SK-N-SH (cell line): ENCODE data around the gene SAG. TPM values are rescaled to one million over a fixed set of nuclear protein-coding genes. Genes with fewer than 3 reads are reported as not detected.
"Not testable (repeated sequence)": the region's sequence is repeated elsewhere in the genome, so short reads cannot be mapped to it uniquely, and the experiment has no call there.

Experiments used
- CTCF ChIA-PET: fragments of 300-600, 350-600 bp; formaldehyde crosslinking; extraction: SDS; loops from one replicate; lab custom pipeline; 2021; lab: Yijun Ruan, JAX
- POLR2A ChIA-PET: fragments of 350-600 bp; sonication (Branson Sonifier 250); formaldehyde crosslinking; extraction: SDS; loops from one replicate; lab custom pipeline; 2020; ENCODE audit warnings: antibody characterized with exemption, inconsistent platforms; lab: Yijun Ruan, JAX
- DNase-seq: peaks from one replicate; pipeline ENCODE4 v3.0.0; 2012
- H2AFZ ChIP-seq: fragments of 200-600 bp; sonication (generic); 2 replicates; pipeline ENCODE4 v1.8.1; 2016; ENCODE audit warnings: antibody characterized with exemption, mild to moderate bottlenecking, low read depth
- H3F3A ChIP-seq: fragments of 200-600 bp; sonication (generic); replicated peaks from 2 replicates; pipeline ENCODE3; 2016; ENCODE audit warnings: antibody characterized with exemption, mild to moderate bottlenecking; ENCODE audit not compliant: insufficient read depth
- H3K27ac ChIP-seq, 2 experiments: fragments of 200-500 bp in 1 of 2; fragments of 200-600 bp in 1 of 2; sonication (Bioruptor generic) in 1 of 2; sonication (generic), shearing (Covaris generic) in 1 of 2; 2 replicates each; pipeline versions ENCODE4 v1.5.1 to v1.6.1; 2014 to 2016; ENCODE audit warnings: low read depth in 2 of 2, inconsistent platforms in 1 of 2, low read length in 1 of 2, mild to moderate bottlenecking in 1 of 2, mixed read lengths in 1 of 2
- H3K27me3 ChIP-seq: fragments of 200-600 bp; sonication (generic), shearing (Covaris generic); 2 replicates; pipeline ENCODE4 v1.6.1; 2016; ENCODE audit warnings: mixed run types; ENCODE audit not compliant: insufficient read depth
- H3K36me3 ChIP-seq, 2 experiments: fragments of 200-500 bp in 1 of 2; fragments of 200-600 bp in 1 of 2; sonication (Bioruptor generic) in 1 of 2; sonication (generic) in 1 of 2; replicated peaks in 1 of 2; 2 replicates each; pipeline versions ENCODE3 to v1.5.1; 2014 to 2016; ENCODE audit warnings: low read length in 1 of 2, mild to moderate bottlenecking in 1 of 2; ENCODE audit not compliant: insufficient read depth in 2 of 2, control insufficient read depth in 1 of 2
- H3K4me1 ChIP-seq, 2 experiments: fragments of 200-500 bp in 1 of 2; fragments of 200-600 bp in 1 of 2; sonication (Bioruptor generic) in 1 of 2; sonication (generic), shearing (Covaris generic) in 1 of 2; 2 replicates each; pipeline versions ENCODE4 v1.5.1 to v1.6.1; 2014 to 2016; ENCODE audit warnings: low read depth in 1 of 2, low read length in 1 of 2, mixed run types in 1 of 2; ENCODE audit not compliant: insufficient read depth in 2 of 2, control insufficient read depth in 1 of 2
- H3K4me2 ChIP-seq: fragments of 200-600 bp; sonication (generic), shearing (Covaris generic); 2 replicates; pipeline ENCODE4 v1.6.1; 2017; ENCODE audit warnings: mixed run types
- H3K4me3 ChIP-seq, 2 experiments: fragments of 200-500 bp in 1 of 2; fragments of 200-600 bp in 1 of 2; sonication (Bioruptor generic) in 1 of 2; sonication (generic), shearing (Covaris generic) in 1 of 2; 2 replicates each; pipeline versions ENCODE4 v1.5.1 to v1.8.1; 2014 to 2016; ENCODE audit warnings: low read depth in 2 of 2, inconsistent platforms in 1 of 2, low read length in 1 of 2, mild to moderate bottlenecking in 1 of 2, mixed read lengths in 1 of 2, moderate library complexity in 1 of 2
- H3K79me2 ChIP-seq: fragments of 200-600 bp; sonication (generic); 2 replicates; pipeline ENCODE4 v1.8.1; 2017; ENCODE audit warnings: mild to moderate bottlenecking; ENCODE audit not compliant: insufficient read depth
- H3K9ac ChIP-seq: fragments of 200-600 bp; sonication (generic); 2 replicates; pipeline ENCODE4 v1.6.1; 2017; ENCODE audit warnings: mixed run types
- H3K9me2 ChIP-seq: fragments of 200-600 bp; sonication (generic); 2 replicates; pipeline ENCODE4 v1.6.1; 2017; ENCODE audit warnings: mixed run types
- H3K9me3 ChIP-seq: fragments of 200-600 bp; sonication (generic); 2 replicates; pipeline ENCODE4 v1.6.1; 2017; ENCODE audit warnings: mixed run types, mild to moderate bottlenecking, moderate library complexity
- H4K20me1 ChIP-seq: fragments of 200-600 bp; sonication (generic); 2 replicates; pipeline ENCODE4 v1.6.1; 2017; ENCODE audit warnings: mild to moderate bottlenecking, mixed run types; ENCODE audit not compliant: insufficient read depth
- CHD2 ChIP-seq: fragments of 150-350 bp; IDR thresholded peaks from 2 replicates; pipeline ENCODE4 v1.6.1; 2018; ENCODE audit warnings: low read length; ENCODE audit not compliant: partially characterized antibody
- EP300 ChIP-seq, 2 experiments: IDR thresholded peaks; 2 replicates each; pipeline versions ENCODE4 v1.4.0 to v1.6.1; 2012; ENCODE audit warnings: borderline replicate concordance in 1 of 2, low read depth in 1 of 2, low read length in 1 of 2
- FOSL2 ChIP-seq: IDR thresholded peaks from 2 replicates; pipeline ENCODE4 v1.4.0; 2012; ENCODE audit warnings: low read depth, mild to moderate bottlenecking, moderate library complexity, borderline replicate concordance
- FOXM1 ChIP-seq: IDR thresholded peaks from 2 replicates; pipeline ENCODE4 v1.4.0; 2012; ENCODE audit warnings: low read depth, mild to moderate bottlenecking
- GABPA ChIP-seq: IDR thresholded peaks from 2 replicates; pipeline ENCODE4 v1.4.0; 2012; ENCODE audit warnings: low read depth, mild to moderate bottlenecking
- GATA2 ChIP-seq: sonication (generic); formaldehyde crosslinking; IDR thresholded peaks from 2 replicates; pipeline ENCODE4 v1.5.0; 2020; ENCODE audit warnings: mild to moderate bottlenecking, missing genetic modification reagents
- MEF2A ChIP-seq: IDR thresholded peaks from 2 replicates; pipeline ENCODE4 v1.4.0; 2012; ENCODE audit warnings: low read depth, borderline replicate concordance
- NFIC ChIP-seq: IDR thresholded peaks from 2 replicates; pipeline ENCODE4 v1.4.0; 2012; ENCODE audit warnings: borderline replicate concordance
- NRF1 ChIP-seq: IDR thresholded peaks from 2 replicates; pipeline ENCODE4 v1.6.1; 2012; ENCODE audit warnings: low read depth, mild to moderate bottlenecking, low read length
- POLR2AphosphoS5 ChIP-seq: IDR thresholded peaks from 2 replicates; pipeline ENCODE4 v1.6.1; 2012; ENCODE audit warnings: low read depth, low read length
- RAD21 ChIP-seq: IDR thresholded peaks from 2 replicates; pipeline ENCODE4 v1.6.1; 2012; ENCODE audit warnings: mild to moderate bottlenecking, low read length
- RCOR1 ChIP-seq: fragments of 150-350 bp; IDR thresholded peaks from 2 replicates; pipeline ENCODE4 v1.6.1; 2017; ENCODE audit warnings: antibody characterized with exemption, low read length
- SIN3A ChIP-seq: IDR thresholded peaks from 2 replicates; pipeline ENCODE4 v1.6.1; 2012; ENCODE audit warnings: low read depth, mild to moderate bottlenecking, low read length, moderate library complexity, borderline replicate concordance
- TAF1 ChIP-seq: IDR thresholded peaks from 2 replicates; pipeline ENCODE4 v1.6.1; 2012; ENCODE audit warnings: low read depth, mild to moderate bottlenecking, low read length, moderate library complexity, borderline replicate concordance
- YY1 ChIP-seq: IDR thresholded peaks from 2 replicates; pipeline ENCODE4 v1.4.0; 2012; ENCODE audit warnings: low read depth, mild to moderate bottlenecking
- WGBS: methylation state at CpG from one replicate; pipeline ENCODE4 v1.1.6; 2017; ENCODE audit warnings: low lambda C conversion rate; 5-methylcytosine and 5-hydroxymethylcytosine counted together
- polyA plus RNA-seq, 3 experiments: library from polyadenylated mRNA; depleted of rRNA; stranded (reverse); fragments of >200 nt; gene quantifications; 2 replicates each; pipeline ENCODE4 v1.2.3, GENCODE V29; 2012
- TF ChIP-seq, protein P1 (sequence below): fragments of 200-600 bp; sonication (generic); IDR thresholded peaks from 2 replicates; pipeline ENCODE4 v1.6.1; 2017; ENCODE audit warnings: antibody characterized with exemption, mild to moderate bottlenecking, moderate library complexity
- TF ChIP-seq, protein P2 (sequence below): IDR thresholded peaks from 2 replicates; pipeline ENCODE4 v1.4.0; 2012; ENCODE audit warnings: low read depth, borderline replicate concordance

Gene SAG
- polyA plus RNA-seq, 1 of the 3 experiments (the other 2 are of a cell fraction): not detected

DNA sequence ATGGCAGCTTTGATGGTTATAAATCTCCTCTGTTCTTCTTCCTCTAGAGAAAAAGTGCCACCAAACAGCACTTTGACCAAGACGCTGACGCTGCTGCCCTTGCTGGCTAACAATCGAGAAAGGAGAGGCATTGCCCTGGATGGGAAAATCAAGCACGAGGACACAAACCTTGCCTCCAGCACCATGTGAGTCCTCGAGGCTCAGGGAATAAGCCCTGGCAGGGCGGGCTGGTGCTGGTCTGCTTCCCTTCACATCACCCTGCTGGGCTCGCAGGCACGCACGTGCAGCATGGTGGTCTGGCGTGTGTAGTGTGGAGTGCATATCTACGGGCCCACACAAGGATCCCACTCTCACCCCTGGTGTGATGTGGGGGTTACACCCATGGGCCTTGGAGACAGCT lies 27.3 kb downstream of the SAG start:
- H3K27ac ChIP-seq: no peak overlapping the region
- H3F3A ChIP-seq: no peaks in the 10 kb centered on the region
- no peak overlapping the region for H3K9ac ChIP-seq
- no peak for TF ChIP-seq SIN3A
- no peak for TF ChIP-seq NRF1
- TF ChIP-seq CHD2: no peak
- TF ChIP-seq FOSL2: no peak
- TF ChIP-seq TAF1: no peak
- TF ChIP-seq GABPA: no peak
- no peak for TF ChIP-seq GATA2 (CRISPR knock-in tag)
- TF ChIP-seq POLR2AphosphoS5: no peak
- TF ChIP-seq NFIC: no peak
- TF ChIP-seq, all 33 proteins: peak for 0
- no peak overlapping the region for H3K4me2 ChIP-seq
- H3K9me3 ChIP-seq: no peaks in the 10 kb centered on the region
- H2AFZ ChIP-seq: no peak overlapping the region
- peaks cover 0 to 9% of the 10 kb centered on the region in 2 experiments; a peak in 1 of 4 replicates for H3K4me1 ChIP-seq
- no peaks in the 10 kb centered on the region for H4K20me1 ChIP-seq
- DNase-seq: no peak
- ChIA-PET CTCF (interaction anchor here (1.0 kb wide), 1 partner anchor 108 kb away, joined by 3 read pairs; no protein-coding TSS in a partner anchor), POLR2A (no interaction called here)
- 75% methylated on average over 6 of the region's 11 CpGs for WGBS
- H3K27me3 ChIP-seq: no peaks in the 10 kb centered on the region
- no peaks in the 10 kb centered on the region for H3K9me2 ChIP-seq
- no peaks in the 10 kb centered on the region for H3K79me2 ChIP-seq
- no peaks in the 10 kb centered on the region for H3K36me3 ChIP-seq
- no peak overlapping the region for H3K4me3 ChIP-seq

DNA sequence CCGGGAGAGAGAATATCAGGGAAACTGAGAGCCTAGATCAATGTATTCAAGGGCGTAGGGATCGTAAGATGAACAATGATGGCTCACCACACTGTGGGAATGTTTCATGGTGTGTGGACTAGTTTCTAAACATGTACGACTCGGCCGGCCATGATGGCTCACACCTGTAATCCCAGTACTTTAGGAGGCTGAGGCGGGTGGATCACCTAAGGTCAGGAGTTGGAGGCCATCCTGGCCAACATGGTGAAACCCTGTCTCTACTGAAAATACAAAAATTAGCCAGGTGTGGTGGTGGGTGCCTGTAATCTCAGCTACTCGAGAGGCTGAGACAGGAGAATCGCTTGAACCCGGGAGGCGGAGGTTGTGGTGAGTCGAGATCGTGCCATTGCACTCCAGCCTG lies 28.5 kb downstream of the SAG start:
- DNase-seq, H3K4me2 ChIP-seq, H2AFZ ChIP-seq, H3K4me3 ChIP-seq, H3K36me3 ChIP-seq, H3K9ac ChIP-seq, H3K9me2 ChIP-seq, H4K20me1 ChIP-seq, H3K27me3 ChIP-seq, H3F3A ChIP-seq, H3K9me3 ChIP-seq, H3K4me1 ChIP-seq, CTCF ChIA-PET, H3K27ac ChIP-seq, POLR2A ChIA-PET, H3K79me2 ChIP-seq: not testable (repeated sequence)
- WGBS: 89% methylated on average over 13 of the region's 13 CpGs

DNA sequence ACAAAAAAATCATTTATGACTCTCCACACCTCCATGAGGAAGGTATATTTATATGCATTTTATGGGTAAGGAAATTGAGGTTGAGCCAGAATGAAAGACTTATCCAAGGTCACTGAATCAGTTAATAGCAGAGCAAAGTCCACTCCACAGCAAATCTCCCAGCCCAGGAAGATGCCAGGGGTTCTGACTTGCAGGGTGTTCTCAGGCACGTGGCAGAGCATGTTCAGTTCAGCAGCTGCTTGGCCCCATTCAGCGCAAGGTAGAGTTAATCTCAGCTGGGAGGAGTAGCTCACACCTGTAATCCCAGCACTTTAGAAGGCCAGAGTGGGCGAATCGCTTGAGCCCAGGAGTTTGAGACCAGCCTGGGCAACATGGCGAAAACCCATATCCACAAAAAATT lies 28.9 kb downstream of the SAG start:
- TF ChIP-seq YY1: no peak
- no peak for TF ChIP-seq POLR2AphosphoS5
- no peak for TF ChIP-seq RCOR1
- TF ChIP-seq, protein P1, sequence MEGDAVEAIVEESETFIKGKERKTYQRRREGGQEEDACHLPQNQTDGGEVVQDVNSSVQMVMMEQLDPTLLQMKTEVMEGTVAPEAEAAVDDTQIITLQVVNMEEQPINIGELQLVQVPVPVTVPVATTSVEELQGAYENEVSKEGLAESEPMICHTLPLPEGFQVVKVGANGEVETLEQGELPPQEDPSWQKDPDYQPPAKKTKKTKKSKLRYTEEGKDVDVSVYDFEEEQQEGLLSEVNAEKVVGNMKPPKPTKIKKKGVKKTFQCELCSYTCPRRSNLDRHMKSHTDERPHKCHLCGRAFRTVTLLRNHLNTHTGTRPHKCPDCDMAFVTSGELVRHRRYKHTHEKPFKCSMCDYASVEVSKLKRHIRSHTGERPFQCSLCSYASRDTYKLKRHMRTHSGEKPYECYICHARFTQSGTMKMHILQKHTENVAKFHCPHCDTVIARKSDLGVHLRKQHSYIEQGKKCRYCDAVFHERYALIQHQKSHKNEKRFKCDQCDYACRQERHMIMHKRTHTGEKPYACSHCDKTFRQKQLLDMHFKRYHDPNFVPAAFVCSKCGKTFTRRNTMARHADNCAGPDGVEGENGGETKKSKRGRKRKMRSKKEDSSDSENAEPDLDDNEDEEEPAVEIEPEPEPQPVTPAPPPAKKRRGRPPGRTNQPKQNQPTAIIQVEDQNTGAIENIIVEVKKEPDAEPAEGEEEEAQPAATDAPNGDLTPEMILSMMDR: no peak
- no peak for TF ChIP-seq FOXM1
- no peak for TF ChIP-seq GABPA
- TF ChIP-seq MEF2A: no peak
- no peak for TF ChIP-seq EP300 (IDR thresholded peaks at IDR 0.05; ENCODE audit: borderline replicate concordance in 1 of 2, low read depth in 1 of 2, low read length in 1 of 2)
- TF ChIP-seq RAD21: no peak
- TF ChIP-seq, protein P2, sequence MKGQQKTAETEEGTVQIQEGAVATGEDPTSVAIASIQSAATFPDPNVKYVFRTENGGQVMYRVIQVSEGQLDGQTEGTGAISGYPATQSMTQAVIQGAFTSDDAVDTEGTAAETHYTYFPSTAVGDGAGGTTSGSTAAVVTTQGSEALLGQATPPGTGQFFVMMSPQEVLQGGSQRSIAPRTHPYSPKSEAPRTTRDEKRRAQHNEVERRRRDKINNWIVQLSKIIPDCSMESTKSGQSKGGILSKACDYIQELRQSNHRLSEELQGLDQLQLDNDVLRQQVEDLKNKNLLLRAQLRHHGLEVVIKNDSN: no peak
- TF ChIP-seq CHD2: no peak
- no peak for TF ChIP-seq NRF1
- Histone ChIP-seq H3K4me2 (no peak overlapping the region), H3K9ac (no peak overlapping the region), H3K27me3 (no peaks in the 10 kb centered on the region), H3K9me2 (no peaks in the 10 kb centered on the region), H3K9me3 (0 out of 2 replicates have a peak, but pooled peaks cover 3% of the 10 kb centered on the region), H3K36me3 (no peaks in the 10 kb centered on the region), H3K27ac (no peak overlapping the region), H3F3A (no peaks in the 10 kb centered on the region), H3K79me2 (no peaks in the 10 kb centered on the region), H2AFZ (no peak overlapping the region), H4K20me1 (no peaks in the 10 kb centered on the region), H3K4me1 (peaks cover 0 to 9% of the 10 kb centered on the region in 2 experiments; a peak in 1 of 4 replicates), H3K4me3 (no peak overlapping the region)
- 90% methylated on average over 3 of the region's 5 CpGs for WGBS
- DNase-seq: no peak
- ChIA-PET POLR2A (no interaction called here), CTCF (interaction anchor here (2.3 kb wide), 1 partner anchor 107 kb away, joined by 18 read pairs; no protein-coding TSS in a partner anchor)
